Stimulated activated CD8-positive, alpha-beta memory T cell treated with anti-CD3 and anti-CD28 coated beads, Interleukin-15, amount 100 ng/mL, for 24 hours (primary cell): ENCODE measurements around the gene FOXJ1.

Experiments used
- DNase-seq: peaks from one replicate; pipeline ENCODE4 v3.0.0-alpha.2; 2020; ENCODE audit warnings: low read depth

The FOXJ1 gene

GRCh38 chr17:76123749-76124581, 17.1 kb downstream of the FOXJ1 start:
- no peak for DNase-seq

GRCh38 chr17:76123191-76123499, 17.9 kb downstream of the FOXJ1 start:
- no peak for DNase-seq

- DNase-seq, result no peak
Measured at GRCh38 chr17:76122431-76123190, 18.4 kb downstream of the FOXJ1 start.

GRCh38 chr17:76121932-76122430, 19.1 kb downstream of the FOXJ1 start:
- DNase-seq, result no peak

- no peak for DNase-seq
Measured at GRCh38 chr17:76120658-76121008, 20.4 kb downstream of the FOXJ1 start.

GRCh38 chr17:76119409-76120371, 21.4 kb downstream of the FOXJ1 start:
- DNase-seq, result no peak

GRCh38 chr17:76115138-76115754, 25.8 kb downstream of the FOXJ1 start:
- DNase-seq, result no peak

- DNase-seq, result no peak
Measured at GRCh38 chr17:76111956-76112355, 29.1 kb downstream of the FOXJ1 start.

GRCh38 chr17:76107509-76107908, 33.5 kb downstream of the FOXJ1 start:
- DNase-seq, result no peak

- no peak for DNase-seq
Measured at GRCh38 chr17:76106703-76107102, 34.3 kb downstream of the FOXJ1 start.

GRCh38 chr17:76104896-76105231, 36.2 kb downstream of the FOXJ1 start:
- no peak for DNase-seq

GRCh38 chr17:76104140-76104895, 36.7 kb downstream of the FOXJ1 start:
- DNase-seq, result no peak

GRCh38 chr17:76103274-76104139, 37.5 kb downstream of the FOXJ1 start, which contains the start of gene EXOC7:
Gene EXOC7 (minus strand): TSS chr17:76103787. CDS start chr17:76103692, 95 bp downstream.
- DNase-seq, result peak; percentile 90

GRCh38 chr17:76102944-76103273, 38.1 kb downstream of the FOXJ1 start:
- DNase-seq, result no peak

GRCh38 chr17:76097716-76098295, 43.2 kb downstream of the FOXJ1 start:
- DNase-seq, result no peak

GRCh38 chr17:76095943-76096342, 45.1 kb downstream of the FOXJ1 start:
- no peak for DNase-seq

GRCh38 chr17:76094046-76094445, 47.0 kb downstream of the FOXJ1 start:
- DNase-seq, result no peak

- no peak for DNase-seq
Measured at GRCh38 chr17:76092526-76093413, 48.3 kb downstream of the FOXJ1 start.
